Measurements from ENCODE around the gene HNRNPUL1. TPM values are rescaled to one million over a fixed set of nuclear protein-coding genes. Genes with fewer than 3 reads are reported as not detected.

The HNRNPUL1 gene
- total and polyA plus RNA-seq, 10 of the 15 experiments (the other 5 are each of a cell fraction or from before 2014, with no cell fraction given), result 11.1 to 276 (median 117) TPM

DNA sequence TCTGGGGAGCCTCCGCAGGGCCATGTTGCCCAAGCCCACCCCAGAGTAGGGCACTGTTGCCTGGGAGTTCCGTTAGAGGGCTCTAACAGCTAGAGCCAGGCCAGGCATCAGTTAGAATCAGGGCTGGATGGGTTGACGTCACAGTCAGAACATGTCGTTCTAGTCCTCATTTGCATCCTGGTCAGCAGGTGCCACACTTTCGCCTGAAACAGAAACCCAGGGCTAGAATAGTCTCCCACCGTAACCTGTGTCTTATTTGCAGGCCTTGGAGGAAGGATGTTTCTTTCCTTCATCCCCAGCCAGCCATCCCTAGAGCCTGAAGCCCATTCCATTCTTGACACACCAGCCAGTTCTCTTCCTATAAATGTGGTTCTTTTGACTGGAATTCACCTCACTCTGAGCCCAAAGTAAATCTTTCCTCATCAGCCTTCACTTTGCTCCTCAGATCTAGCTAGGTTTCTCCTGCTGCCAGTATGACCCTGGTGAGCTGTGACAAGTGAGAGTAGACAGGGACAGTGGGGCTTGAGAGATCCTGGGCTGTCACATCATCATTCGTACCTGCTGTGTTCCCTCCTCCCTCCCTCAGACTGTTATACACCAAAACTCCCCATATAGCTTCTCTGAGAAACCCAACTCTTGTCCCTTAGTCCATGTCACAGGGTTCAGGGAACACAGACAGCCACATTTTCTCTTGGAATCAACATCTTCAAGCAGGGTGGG, 33.6 kb downstream of the HNRNPUL1 start (continued):
- TF ChIP-seq RB1 (IDR thresholded peaks at IDR 0.05; ENCODE audit: borderline replicate concordance) (no peak), SUPT20H (IDR thresholded peaks at IDR 0.05; ENCODE audit: borderline replicate concordance, control insufficient read depth, low read depth, low read length) (no peak), RAD21 (IDR thresholded peaks at IDR 0.05; ENCODE audit: insufficient read depth, low read depth, low read length) (peak; percentile 33; the same call in 1 of the 2 replicates), POLR2AphosphoS5 (IDR thresholded peaks at IDR 0.05; ENCODE audit: low read length) (peak; percentile 63; the same call in 1 of the 2 replicates), NBN (IDR thresholded peaks at IDR 0.05) (no peak), STAT1 (conservative IDR thresholded peaks at IDR 0.05) (no peak), BHLHE40 (IDR thresholded peaks at IDR 0.05; ENCODE audit: borderline replicate concordance in 1 of 2, low read depth in 2 of 2, low read length in 1 of 2) (peak; percentile 75 to 84), WRNIP1 (IDR thresholded peaks at IDR 0.05; ENCODE audit: borderline replicate concordance, low read depth, low read length) (no peak), SIX5 (IDR thresholded peaks at IDR 0.05; ENCODE audit: low read depth, low read length, severe bottlenecking) (no peak)
- TF ChIP-seq, protein P1, sequence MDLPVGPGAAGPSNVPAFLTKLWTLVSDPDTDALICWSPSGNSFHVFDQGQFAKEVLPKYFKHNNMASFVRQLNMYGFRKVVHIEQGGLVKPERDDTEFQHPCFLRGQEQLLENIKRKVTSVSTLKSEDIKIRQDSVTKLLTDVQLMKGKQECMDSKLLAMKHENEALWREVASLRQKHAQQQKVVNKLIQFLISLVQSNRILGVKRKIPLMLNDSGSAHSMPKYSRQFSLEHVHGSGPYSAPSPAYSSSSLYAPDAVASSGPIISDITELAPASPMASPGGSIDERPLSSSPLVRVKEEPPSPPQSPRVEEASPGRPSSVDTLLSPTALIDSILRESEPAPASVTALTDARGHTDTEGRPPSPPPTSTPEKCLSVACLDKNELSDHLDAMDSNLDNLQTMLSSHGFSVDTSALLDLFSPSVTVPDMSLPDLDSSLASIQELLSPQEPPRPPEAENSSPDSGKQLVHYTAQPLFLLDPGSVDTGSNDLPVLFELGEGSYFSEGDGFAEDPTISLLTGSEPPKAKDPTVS (IDR thresholded peaks at IDR 0.05; ENCODE audit: low read depth, low read length), result no peak
- TF ChIP-seq, protein P2, sequence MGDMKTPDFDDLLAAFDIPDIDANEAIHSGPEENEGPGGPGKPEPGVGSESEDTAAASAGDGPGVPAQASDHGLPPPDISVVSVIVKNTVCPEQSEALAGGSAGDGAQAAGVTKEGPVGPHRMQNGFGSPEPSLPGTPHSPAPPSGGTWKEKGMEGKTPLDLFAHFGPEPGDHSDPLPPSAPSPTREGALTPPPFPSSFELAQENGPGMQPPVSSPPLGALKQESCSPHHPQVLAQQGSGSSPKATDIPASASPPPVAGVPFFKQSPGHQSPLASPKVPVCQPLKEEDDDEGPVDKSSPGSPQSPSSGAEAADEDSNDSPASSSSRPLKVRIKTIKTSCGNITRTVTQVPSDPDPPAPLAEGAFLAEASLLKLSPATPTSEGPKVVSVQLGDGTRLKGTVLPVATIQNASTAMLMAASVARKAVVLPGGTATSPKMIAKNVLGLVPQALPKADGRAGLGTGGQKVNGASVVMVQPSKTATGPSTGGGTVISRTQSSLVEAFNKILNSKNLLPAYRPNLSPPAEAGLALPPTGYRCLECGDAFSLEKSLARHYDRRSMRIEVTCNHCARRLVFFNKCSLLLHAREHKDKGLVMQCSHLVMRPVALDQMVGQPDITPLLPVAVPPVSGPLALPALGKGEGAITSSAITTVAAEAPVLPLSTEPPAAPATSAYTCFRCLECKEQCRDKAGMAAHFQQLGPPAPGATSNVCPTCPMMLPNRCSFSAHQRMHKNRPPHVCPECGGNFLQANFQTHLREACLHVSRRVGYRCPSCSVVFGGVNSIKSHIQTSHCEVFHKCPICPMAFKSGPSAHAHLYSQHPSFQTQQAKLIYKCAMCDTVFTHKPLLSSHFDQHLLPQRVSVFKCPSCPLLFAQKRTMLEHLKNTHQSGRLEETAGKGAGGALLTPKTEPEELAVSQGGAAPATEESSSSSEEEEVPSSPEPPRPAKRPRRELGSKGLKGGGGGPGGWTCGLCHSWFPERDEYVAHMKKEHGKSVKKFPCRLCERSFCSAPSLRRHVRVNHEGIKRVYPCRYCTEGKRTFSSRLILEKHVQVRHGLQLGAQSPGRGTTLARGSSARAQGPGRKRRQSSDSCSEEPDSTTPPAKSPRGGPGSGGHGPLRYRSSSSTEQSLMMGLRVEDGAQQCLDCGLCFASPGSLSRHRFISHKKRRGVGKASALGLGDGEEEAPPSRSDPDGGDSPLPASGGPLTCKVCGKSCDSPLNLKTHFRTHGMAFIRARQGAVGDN (IDR thresholded peaks at IDR 0.05), result peak; percentile 15; the same call in 1 of the 2 replicates
